T-cell (primary cell): Measurements from ENCODE around the gene ACP6. TPM values are rescaled to one million over a fixed set of nuclear protein-coding genes. Genes with fewer than 3 reads are reported as not detected.

Experiments
- ATAC-seq, 4 experiments: fragments of 200-7000 bp in 3 of 4; fragments of 150-1000 bp in 1 of 4; cut with Tn5 transposase; replicated peaks in 1 of 4; 1 replicate in 3 of 4; 2 replicates in 1 of 4; pipeline ENCODE4 v1.10.0; 2021; ENCODE audit warnings: moderate library complexity in 3 of 4, mild to moderate bottlenecking in 2 of 4, moderate number of reproducible peaks in 1 of 4
- CTCF ChIA-PET, 2 donors: fragments of 300-600 bp; sonication (Branson Sonifier 250); formaldehyde crosslinking; loops; one replicate each; lab custom pipeline; 2022; ENCODE audit warnings: antibody characterized with exemption in 2 of 2; lab: Charles Lee
- POLR2A ChIA-PET, 2 donors: fragments of 300-600 bp; sonication (Branson Sonifier 250); formaldehyde crosslinking; loops; one replicate each; lab custom pipeline; 2022; ENCODE audit warnings: antibody characterized with exemption in 2 of 2; lab: Charles Lee
- DNase-seq, 35 experiments: peaks; one replicate each; pipeline versions ENCODE4 v3.0.0 to v3.0.0-alpha.2; 2013 to 2023
- H3K27ac ChIP-seq: one replicate; pipeline ENCODE4 v1.5.1; 2013; ENCODE audit warnings: low read length
- H3K27me3 ChIP-seq, 2 experiments: replicated peaks in 1 of 2; 1 replicate in 1 of 2; 2 replicates in 1 of 2; pipeline versions ENCODE4 v1.6.1 to v1.7.0; 2013; ENCODE audit warnings: low read length in 1 of 2, mixed read lengths in 1 of 2; ENCODE audit not compliant: control insufficient read depth in 2 of 2, insufficient read depth in 2 of 2; ENCODE audit errors: extremely low read depth in 1 of 2
- H3K36me3 ChIP-seq, 2 donors: 1 replicate in 1 of 2; 2 replicates in 1 of 2; pipeline versions ENCODE4 v1.6.1 to v1.7.0; 2013; ENCODE audit warnings: low read length in 1 of 2; ENCODE audit not compliant: control insufficient read depth in 2 of 2, insufficient read depth in 1 of 2; ENCODE audit errors: extremely low read depth in 1 of 2
- H3K4me1 ChIP-seq, 2 experiments: 1 replicate in 1 of 2; 2 replicates in 1 of 2; pipeline versions ENCODE4 v1.6.1 to v1.7.0; 2013; ENCODE audit warnings: low read length in 2 of 2, mixed read lengths in 1 of 2; ENCODE audit not compliant: insufficient read depth in 2 of 2, control insufficient read depth in 1 of 2; ENCODE audit errors: extremely low read depth in 1 of 2
- H3K4me3 ChIP-seq, 2 donors: 1 replicate in 1 of 2; 2 replicates in 1 of 2; pipeline versions ENCODE4 v1.5.1 to v1.7.0; 2013; ENCODE audit warnings: mild to moderate bottlenecking in 2 of 2, low read length in 1 of 2, moderate library complexity in 1 of 2; ENCODE audit not compliant: control insufficient read depth in 1 of 2; ENCODE audit errors: extremely low read depth in 1 of 2
- H3K9me3 ChIP-seq: 2 replicates; pipeline ENCODE4 v1.7.0; 2013
- H3K27ac Mint-ChIP-seq, 2 donors: one replicate each; pipeline ENCODE4 v1.8.0; 2020 to 2021; ENCODE audit warnings: mild to moderate bottlenecking in 2 of 2, mixed read lengths in 2 of 2
- H3K27me3 Mint-ChIP-seq, 2 donors: one replicate each; pipeline ENCODE4 v1.8.0; 2021 to 2022; ENCODE audit warnings: mixed read lengths in 2 of 2
- H3K36me3 Mint-ChIP-seq: one replicate; pipeline ENCODE4 v1.8.0; 2021; ENCODE audit warnings: mixed read lengths
- H3K4me1 Mint-ChIP-seq, 3 donors: one replicate each; pipeline ENCODE4 v1.8.0; 2020 to 2022; ENCODE audit warnings: mixed read lengths in 3 of 3, mild to moderate bottlenecking in 1 of 3
- H3K4me3 Mint-ChIP-seq, 3 donors: one replicate each; pipeline ENCODE4 v1.8.0; 2020 to 2022; ENCODE audit warnings: mild to moderate bottlenecking in 3 of 3, mixed read lengths in 3 of 3, moderate library complexity in 3 of 3
- H3K9me3 Mint-ChIP-seq, 3 donors: one replicate each; pipeline ENCODE4 v1.8.0; 2020 to 2022; ENCODE audit warnings: mixed read lengths in 3 of 3
- WGBS: methylation state at CpG from one replicate; pipeline ENCODE4 v1.1.5; 2013; ENCODE audit warnings: missing lambda C conversion rate; ENCODE audit not compliant: insufficient coverage; 5-methylcytosine and 5-hydroxymethylcytosine counted together
- total RNA-seq, 35 experiments: library from RNA in 6 of 35; stranded (reverse) in 6 of 35; fragments of 120-200 nt in 1 of 35; gene quantifications; one replicate each; pipeline versions ENCODE4 v1.2.1 to v1.2.4 and lab custom pipeline; 2013 to 2026

ACP6 gene
- total RNA-seq, 5 donors from 2014 or later (not counting 1 experiment from before 2014, with no cell fraction given): 10.0 to 21.5 (median 19.4) TPM

DNA sequence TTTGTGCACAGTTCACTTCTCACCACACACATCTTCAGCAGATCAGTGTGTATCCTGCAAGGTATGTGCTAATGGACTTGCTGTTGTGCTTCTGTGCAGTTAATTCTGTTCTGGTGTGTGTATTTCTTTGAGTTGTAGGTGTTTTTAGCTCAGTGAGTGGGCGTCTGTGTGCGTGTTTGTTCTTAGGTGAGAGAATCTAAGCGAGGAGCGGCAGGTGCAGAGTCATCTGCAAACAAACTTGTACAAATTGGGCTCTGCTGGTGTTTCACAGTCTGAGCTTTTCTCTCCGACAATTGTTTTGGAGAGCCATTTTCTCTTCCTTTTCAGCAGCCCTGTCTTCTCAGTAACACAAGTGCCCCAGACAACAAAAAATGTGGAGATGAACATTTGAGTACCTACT lies 43.6 kb downstream of the ACP6 start:
- ChIA-PET CTCF (interaction anchor here (0.6 to 1.5 kb wide), 9 partner anchors 10 to 133 kb away, joined by 3 to 5 read pairs (median 3); no protein-coding TSS in a partner anchor), POLR2A (interaction anchor here in 1 of 2 donors (1.0 kb wide), 1 partner anchor 9 kb away, joined by 3 read pairs; no protein-coding TSS in a partner anchor)
- Mint-ChIP-seq H3K4me1 (peaks cover 37 to 41% (median 41%) of the 10 kb centered on the region in 3 donors), H3K9me3 (no peaks in the 10 kb centered on the region), H3K36me3 (peaks cover 22% of the 10 kb centered on the region), H3K4me3 (no peak overlapping the region), H3K27me3 (no peaks in the 10 kb centered on the region), H3K27ac (no peak overlapping the region)
- WGBS: 43% methylated on average over 2 of the region's 5 CpGs
- H3K4me1 ChIP-seq: peaks cover 6 to 17% of the 10 kb centered on the region in 2 experiments
- H3K36me3 ChIP-seq: peaks cover 3 to 15% of the 10 kb centered on the region in 2 donors
- no peaks in the 10 kb centered on the region for H3K9me3 ChIP-seq
- DNase-seq: no peak
- no peak for ATAC-seq
- H3K4me3 ChIP-seq: no peak overlapping the region
- no peak overlapping the region for H3K27ac ChIP-seq
- no peaks in the 10 kb centered on the region for H3K27me3 ChIP-seq

- no peak overlapping the region for H3K27ac Mint-ChIP-seq
- Histone ChIP-seq H3K27ac (no peak overlapping the region), H3K9me3 (no peaks in the 10 kb centered on the region), H3K36me3 (peaks cover 3 to 15% of the 10 kb centered on the region in 2 donors), H3K4me3 (no peak overlapping the region), H3K4me1 (peaks cover 6 to 17% of the 10 kb centered on the region in 2 experiments), H3K27me3 (no peaks in the 10 kb centered on the region)
- H3K4me1 Mint-ChIP-seq: peaks cover 37 to 41% (median 41%) of the 10 kb centered on the region in 3 donors
- no peaks in the 10 kb centered on the region for H3K27me3 Mint-ChIP-seq
- no peak overlapping the region for H3K4me3 Mint-ChIP-seq
- H3K9me3 Mint-ChIP-seq: no peaks in the 10 kb centered on the region
- H3K36me3 Mint-ChIP-seq: peaks cover 26% of the 10 kb centered on the region
- DNase-seq (no peak), ATAC-seq (no peak)
- WGBS: no CpG with 5 or more reads among the region's 2 CpGs
- CTCF ChIA-PET: interaction anchor here (1.2 to 1.5 kb wide), 3 partner anchors 11 to 14 kb away, joined by 3 to 5 read pairs (median 3); no protein-coding TSS in a partner anchor
- POLR2A ChIA-PET: no interaction called here
Observed at GRCh38 chr1:147626291-147626690, 44.0 kb downstream of the ACP6 start.

- H3K27me3 Mint-ChIP-seq: no peaks in the 10 kb centered on the region
- H3K4me1 ChIP-seq: peaks cover 6 to 17% of the 10 kb centered on the region in 2 experiments
- no peak overlapping the region for H3K27ac ChIP-seq
- peaks cover 32% of the 10 kb centered on the region for H3K36me3 Mint-ChIP-seq
- no peaks in the 10 kb centered on the region for H3K9me3 Mint-ChIP-seq
- CTCF ChIA-PET: interaction anchor here (0.6 to 1.2 kb wide), 3 partner anchors 15 to 267 kb away, joined by 3 read pairs; no protein-coding TSS in a partner anchor
- ATAC-seq (no peak), DNase-seq (no peak)
- H3K4me1 Mint-ChIP-seq: peaks cover 37 to 39% (median 39%) of the 10 kb centered on the region in 3 donors
- no peaks in the 10 kb centered on the region for H3K9me3 ChIP-seq
- H3K27ac Mint-ChIP-seq: no peak overlapping the region
- no peak overlapping the region for H3K4me3 Mint-ChIP-seq
- no peaks in the 10 kb centered on the region for H3K27me3 ChIP-seq
- H3K36me3 ChIP-seq: peaks cover 4 to 21% of the 10 kb centered on the region in 2 donors
- POLR2A ChIA-PET: no interaction called here
- no peak overlapping the region for H3K4me3 ChIP-seq
- no CpG with 5 or more reads among the region's 7 CpGs for WGBS
Observed at GRCh38 chr1:147625362-147625995, 44.8 kb downstream of the ACP6 start.

DNA sequence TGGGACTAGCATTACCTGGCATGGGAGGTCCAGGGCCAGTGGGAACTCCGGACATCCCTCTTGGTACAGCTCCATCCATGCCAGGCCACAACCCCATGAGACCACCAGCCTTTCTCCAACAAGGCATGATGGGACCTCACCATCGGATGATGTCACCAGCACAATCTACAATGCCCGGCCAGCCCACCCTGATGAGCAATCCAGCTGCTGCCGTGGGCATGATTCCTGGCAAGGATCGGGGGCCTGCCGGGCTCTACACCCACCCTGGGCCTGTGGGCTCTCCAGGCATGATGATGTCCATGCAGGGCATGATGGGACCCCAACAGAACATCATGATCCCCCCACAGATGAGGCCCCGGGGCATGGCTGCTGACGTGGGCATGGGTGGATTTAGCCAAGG lies 45.8 kb downstream of the ACP6 start:
- peaks cover 6 to 23% of the 10 kb centered on the region in 2 donors for H3K36me3 ChIP-seq
- Mint-ChIP-seq H3K4me3 (no peak overlapping the region), H3K27ac (no peak overlapping the region), H3K4me1 (peaks cover 32 to 35% (median 32%) of the 10 kb centered on the region in 3 donors), H3K27me3 (no peaks in the 10 kb centered on the region), H3K36me3 (peaks cover 32% of the 10 kb centered on the region), H3K9me3 (no peaks in the 10 kb centered on the region)
- WGBS: 100% methylated on average over 4 of the region's 8 CpGs
- ChIA-PET CTCF (no interaction called here), POLR2A (no interaction called here)
- no peak overlapping the region for H3K4me3 ChIP-seq
- DNase-seq: no peak
- peaks cover 6 to 14% of the 10 kb centered on the region in 2 experiments for H3K4me1 ChIP-seq
- H3K9me3 ChIP-seq: no peaks in the 10 kb centered on the region
- H3K27ac ChIP-seq: no peak overlapping the region
- ATAC-seq: no peak
- no peaks in the 10 kb centered on the region for H3K27me3 ChIP-seq

DNA sequence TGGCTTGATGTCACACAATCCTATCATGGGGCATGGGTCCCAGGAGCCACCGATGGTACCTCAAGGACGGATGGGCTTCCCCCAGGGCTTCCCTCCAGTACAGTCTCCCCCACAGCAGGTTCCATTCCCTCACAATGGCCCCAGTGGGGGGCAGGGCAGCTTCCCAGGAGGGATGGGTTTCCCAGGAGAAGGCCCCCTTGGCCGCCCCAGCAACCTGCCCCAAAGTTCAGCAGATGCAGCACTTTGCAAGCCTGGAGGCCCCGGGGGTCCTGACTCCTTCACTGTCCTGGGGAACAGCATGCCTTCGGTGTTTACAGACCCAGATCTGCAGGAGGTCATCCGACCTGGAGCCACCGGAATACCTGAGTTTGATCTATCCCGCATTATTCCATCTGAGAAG lies 46.3 kb downstream of the ACP6 start:
- POLR2A ChIA-PET: no interaction called here
- Mint-ChIP-seq H3K9me3 (no peaks in the 10 kb centered on the region), H3K4me3 (no peak overlapping the region), H3K27ac (no peak overlapping the region), H3K4me1 (peaks cover 28 to 31% (median 28%) of the 10 kb centered on the region in 3 donors), H3K27me3 (no peaks in the 10 kb centered on the region), H3K36me3 (peaks cover 32% of the 10 kb centered on the region)
- Histone ChIP-seq H3K4me1 (peaks cover 6 to 14% of the 10 kb centered on the region in 2 experiments), H3K4me3 (no peak overlapping the region), H3K27ac (no peak overlapping the region), H3K36me3 (peaks cover 7 to 28% of the 10 kb centered on the region in 2 donors), H3K9me3 (no peaks in the 10 kb centered on the region), H3K27me3 (no peaks in the 10 kb centered on the region)
- no peak for ATAC-seq
- DNase-seq: no peak
- 98% methylated on average over 7 of the region's 8 CpGs for WGBS
- CTCF ChIA-PET: no interaction called here

GRCh38 chr1:147622731-147623130 lies 47.6 kb downstream of the ACP6 start:
- no CpG with 5 or more reads among the region's 2 CpGs for WGBS
- Mint-ChIP-seq H3K4me1 (peaks cover 31 to 35% (median 34%) of the 10 kb centered on the region in 3 donors), H3K9me3 (no peaks in the 10 kb centered on the region), H3K36me3 (peaks cover 40% of the 10 kb centered on the region), H3K4me3 (no peak overlapping the region), H3K27ac (peak overlapping the region in 1 of 2 donors; percentile 46), H3K27me3 (no peaks in the 10 kb centered on the region)
- H3K4me3 ChIP-seq: no peak overlapping the region
- no peak for ATAC-seq
- H3K36me3 ChIP-seq: peaks cover 11 to 35% of the 10 kb centered on the region in 2 donors
- H3K4me1 ChIP-seq: peaks cover 9 to 14% of the 10 kb centered on the region in 2 experiments
- no peak for DNase-seq
- POLR2A ChIA-PET: no interaction called here
- H3K9me3 ChIP-seq: no peaks in the 10 kb centered on the region
- H3K27me3 ChIP-seq: no peaks in the 10 kb centered on the region
- no peak overlapping the region for H3K27ac ChIP-seq
- CTCF ChIA-PET: no interaction called here
